ENCODE measurements around the gene NSMF.
A peak's percentile ranks its signal among the peaks of the same experiment; 100 is the strongest.
"Not testable (repeated sequence)": the region's sequence is repeated elsewhere in the genome, so short reads cannot be mapped to it uniquely, and the experiment has no call there.

The NSMF gene

DNA sequence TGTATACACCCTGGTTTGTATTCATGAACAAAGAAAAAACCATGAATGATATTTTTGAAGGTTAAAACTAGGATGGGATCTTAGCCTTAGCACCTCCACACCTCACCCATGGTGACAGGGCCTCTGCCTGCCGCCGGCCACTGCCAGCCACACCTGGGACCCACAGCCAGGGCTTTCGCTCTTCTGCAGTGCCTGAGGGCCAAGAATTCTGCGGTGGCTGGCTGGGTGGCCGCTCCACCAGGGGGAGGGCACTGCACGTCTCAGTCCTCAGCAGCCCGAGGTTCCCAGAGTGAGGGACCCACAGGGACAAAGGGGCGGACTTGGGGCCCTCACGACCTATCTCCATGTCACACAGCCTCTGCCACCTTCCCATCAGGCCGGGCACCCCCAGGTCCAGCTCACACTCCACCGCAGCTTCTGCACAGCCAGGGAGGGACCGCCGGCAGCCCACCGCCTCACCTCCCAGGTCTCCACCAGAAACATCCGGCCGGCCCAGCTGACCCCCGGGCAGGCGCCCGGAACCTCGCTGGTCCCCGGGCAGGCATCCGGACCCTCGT is 43.0 kb downstream of the NSMF start:
- no peak for DNase-seq (ENCODE audit: extremely low read depth in 1 of 2, low read depth in 1 of 2)

DNA sequence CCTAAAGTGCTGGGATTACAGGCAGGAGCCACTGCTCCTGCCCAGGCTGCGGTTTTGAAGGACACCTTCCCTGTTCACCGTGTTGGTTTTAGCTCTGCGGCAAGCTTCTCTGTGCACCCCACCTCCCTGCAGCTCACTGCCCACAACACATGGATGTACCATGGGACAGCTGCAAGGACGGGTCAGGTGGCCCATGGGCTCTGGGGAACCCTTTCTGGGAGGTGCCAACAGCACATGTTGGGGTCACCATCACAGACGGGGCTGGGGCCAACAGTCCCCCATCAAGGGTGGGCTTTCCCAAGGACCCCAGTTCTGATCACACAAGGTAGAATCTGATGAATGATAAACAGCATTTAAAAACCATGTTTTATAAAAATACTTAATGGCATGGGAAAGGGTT is 43.7 kb downstream of the NSMF start:
- DNase-seq (ENCODE audit: extremely low read depth in 1 of 2, low read depth in 1 of 2) = no peak

DNA sequence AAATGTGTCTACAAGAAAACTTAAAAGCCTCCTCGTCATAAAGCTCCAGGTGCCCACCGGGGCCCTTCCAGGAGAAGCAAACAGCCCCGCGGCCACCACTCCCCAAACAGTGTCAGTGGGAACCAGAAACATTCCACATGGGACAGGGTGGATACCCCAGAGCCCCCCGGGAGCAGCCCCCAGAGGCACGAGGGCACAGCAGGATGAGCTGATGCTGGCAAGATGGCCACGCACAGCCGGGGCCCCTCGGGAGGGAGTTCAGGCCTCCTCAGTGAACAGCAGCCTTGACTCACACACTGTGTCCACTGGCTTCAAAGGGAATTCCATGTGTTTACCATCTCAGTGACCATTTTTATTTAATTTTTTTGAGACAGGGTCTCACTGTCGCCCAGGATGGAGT is 46.7 kb downstream of the NSMF start:
- no peak for DNase-seq (ENCODE audit: extremely low read depth in 1 of 2, low read depth in 1 of 2)

DNA sequence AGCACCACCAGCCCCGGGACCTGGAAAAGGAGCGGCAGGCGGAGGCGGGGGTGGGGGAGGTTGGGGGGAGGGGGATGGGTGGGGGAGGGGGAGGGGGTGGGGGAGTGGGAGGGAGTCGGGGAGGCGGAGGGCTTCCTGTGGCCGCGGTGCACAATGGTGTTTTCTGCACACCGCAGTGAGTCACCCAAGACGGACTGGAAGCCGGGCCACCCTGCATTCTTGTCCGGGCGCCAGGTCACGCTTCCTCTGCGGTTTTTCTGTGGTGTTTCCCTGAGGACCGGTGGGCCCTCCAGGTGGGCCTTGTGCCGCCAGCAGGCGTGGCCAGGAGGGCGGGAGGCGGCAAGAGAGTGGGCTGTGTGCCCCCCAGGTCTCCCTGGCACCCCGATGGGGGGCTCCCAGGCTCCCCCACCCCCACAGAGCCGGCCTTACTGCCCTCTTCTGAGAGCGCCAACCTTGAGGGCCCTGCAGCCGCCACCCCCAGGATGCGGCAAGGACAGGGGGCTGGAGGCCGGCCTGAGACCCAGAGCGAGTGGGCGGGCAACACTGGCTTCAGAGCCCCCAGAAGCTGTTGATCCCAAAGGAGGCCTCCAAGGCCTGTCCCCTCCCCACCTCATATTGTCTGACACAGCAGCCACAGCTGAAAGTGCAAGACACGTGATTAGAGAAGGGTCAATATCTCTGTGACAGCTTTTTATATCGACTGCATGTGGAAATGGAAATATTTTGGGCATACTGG is 47.3 kb downstream of the NSMF start:
- DNase-seq (ENCODE audit: extremely low read depth in 1 of 2, low read depth in 1 of 2) = peak; percentile 54 to 55

DNA sequence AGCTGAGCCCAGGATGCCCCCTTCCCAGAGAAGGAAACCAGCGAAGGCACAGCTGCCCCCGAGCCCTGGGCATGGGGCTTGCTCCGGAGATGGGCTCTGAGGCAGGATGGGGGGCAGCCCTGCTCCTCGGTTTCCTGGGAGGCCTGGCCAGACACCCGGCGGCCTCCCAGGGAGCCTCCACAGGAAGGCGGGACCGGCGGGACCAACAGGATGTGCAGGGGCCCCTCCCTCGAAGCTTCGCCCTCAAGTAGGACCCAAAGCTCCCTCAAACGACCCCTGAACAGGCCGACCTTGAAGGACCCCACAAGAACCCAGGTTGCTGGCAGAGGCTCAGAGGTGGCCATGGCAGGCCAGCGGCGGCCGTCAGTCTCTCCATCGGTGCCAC is 47.9 kb downstream of the NSMF start:
- DNase-seq (ENCODE audit: extremely low read depth in 1 of 2, low read depth in 1 of 2) = no peak

DNA sequence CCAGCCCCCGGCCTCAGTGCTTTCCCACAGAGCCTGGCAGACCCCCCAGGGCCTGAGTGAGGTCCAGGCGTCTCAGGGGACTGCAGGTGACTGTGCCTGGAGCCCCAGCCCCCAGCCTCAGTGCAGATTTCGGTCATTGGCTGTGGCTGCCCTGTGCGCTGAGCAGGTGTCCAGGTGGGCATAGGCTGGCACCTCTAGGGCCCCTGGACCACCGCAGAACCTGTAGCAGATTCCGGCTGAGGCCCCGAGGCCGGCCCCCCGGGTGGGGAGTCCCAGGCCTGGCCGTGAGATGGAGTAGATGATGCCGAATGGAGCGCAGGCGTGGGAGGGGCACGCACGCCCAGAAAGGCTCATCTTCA is 48.3 kb downstream of the NSMF start:
- no peak for DNase-seq (ENCODE audit: extremely low read depth in 1 of 2, low read depth in 1 of 2)

DNA sequence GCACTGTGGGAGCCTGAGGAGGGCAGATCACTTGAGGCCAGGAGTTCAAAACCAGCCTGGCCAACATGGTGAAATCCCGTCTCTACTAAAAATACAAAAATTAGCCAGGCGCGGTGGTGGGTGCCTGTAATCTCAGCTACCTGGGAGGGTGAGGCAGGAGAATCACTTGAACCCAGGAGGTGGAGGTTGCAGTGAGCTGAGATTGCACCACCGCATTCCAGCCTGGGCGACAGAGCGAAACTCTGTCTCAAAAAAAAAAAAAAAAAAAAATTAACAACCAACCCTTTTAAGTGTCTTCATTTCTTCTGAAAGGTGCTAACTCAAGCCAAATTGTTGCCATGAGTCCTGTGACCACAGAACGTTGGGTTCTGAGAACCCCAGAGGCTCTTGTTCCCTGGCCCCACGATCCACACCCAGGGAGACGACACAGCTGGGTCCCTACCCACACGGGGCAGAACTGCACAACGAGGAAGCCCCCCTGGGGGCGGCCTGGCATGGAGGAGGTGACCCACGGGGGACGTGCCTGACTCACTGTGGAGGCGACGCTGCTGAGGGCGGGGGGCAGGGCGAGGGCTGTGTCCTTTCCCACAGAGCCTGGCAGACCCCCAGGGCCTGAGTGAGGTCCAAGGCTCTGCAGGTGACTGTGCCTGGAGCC is 48.8 kb downstream of the NSMF start:
- not testable (repeated sequence) for DNase-seq (ENCODE audit: extremely low read depth in 1 of 2, low read depth in 1 of 2)

DNA sequence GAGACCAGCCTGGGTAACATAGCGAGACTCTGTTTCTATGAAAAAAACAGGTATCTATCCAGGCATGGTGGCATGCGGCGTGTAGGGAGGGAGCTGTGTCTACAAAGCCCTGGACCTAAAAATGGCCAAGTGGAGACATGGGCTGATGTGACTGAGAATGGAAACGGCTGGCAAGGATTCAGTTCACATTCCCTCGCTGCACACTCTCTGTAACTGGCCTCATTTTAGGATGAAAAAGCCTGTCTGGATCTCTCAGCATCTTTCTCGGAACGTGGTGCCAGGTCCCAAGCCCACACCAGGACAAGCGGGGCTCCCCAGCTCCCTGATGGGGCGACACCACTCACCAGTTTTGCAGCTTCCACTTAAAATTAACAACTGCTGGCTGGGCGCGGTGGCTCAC is 49.6 kb downstream of the NSMF start:
- no peak for DNase-seq (ENCODE audit: extremely low read depth in 1 of 2, low read depth in 1 of 2)

DNA sequence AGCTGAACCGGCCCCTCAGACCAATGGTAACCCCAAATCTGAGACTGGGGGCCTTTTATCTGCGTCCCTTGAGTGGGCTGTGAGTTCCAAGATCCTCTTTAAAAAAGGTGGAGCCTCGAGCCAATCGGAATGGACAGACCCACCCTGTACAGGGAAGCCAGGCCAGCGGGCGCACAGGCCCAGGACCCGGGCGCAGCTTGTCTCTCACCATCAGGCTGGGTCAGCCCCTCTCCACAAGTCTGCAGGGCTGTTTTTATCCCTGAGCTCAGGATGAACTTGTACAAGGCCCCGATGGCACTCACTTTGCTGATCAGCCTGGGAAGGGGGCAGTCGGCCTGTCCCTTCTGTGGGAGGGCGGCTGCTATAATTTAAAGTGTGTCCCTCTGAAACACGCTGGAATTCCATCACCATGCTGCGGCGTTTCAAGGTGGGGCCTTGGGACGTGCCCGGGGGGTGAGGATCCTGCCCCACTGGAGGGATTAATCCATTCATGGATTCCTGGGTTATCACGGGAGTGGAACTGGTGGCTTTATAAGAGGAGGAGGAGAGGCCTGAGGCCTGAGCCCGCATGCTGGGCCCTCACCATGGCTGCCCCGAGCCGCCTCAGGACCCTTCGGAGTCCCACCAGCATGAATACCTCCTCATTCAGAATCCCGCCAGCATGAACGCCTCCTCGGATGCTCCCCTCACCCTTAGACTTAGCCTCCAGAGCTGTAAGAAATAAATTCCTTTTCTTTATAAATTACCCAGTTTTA is 50.3 kb downstream of the NSMF start:
- DNase-seq (ENCODE audit: extremely low read depth in 1 of 2, low read depth in 1 of 2) = no peak

DNA sequence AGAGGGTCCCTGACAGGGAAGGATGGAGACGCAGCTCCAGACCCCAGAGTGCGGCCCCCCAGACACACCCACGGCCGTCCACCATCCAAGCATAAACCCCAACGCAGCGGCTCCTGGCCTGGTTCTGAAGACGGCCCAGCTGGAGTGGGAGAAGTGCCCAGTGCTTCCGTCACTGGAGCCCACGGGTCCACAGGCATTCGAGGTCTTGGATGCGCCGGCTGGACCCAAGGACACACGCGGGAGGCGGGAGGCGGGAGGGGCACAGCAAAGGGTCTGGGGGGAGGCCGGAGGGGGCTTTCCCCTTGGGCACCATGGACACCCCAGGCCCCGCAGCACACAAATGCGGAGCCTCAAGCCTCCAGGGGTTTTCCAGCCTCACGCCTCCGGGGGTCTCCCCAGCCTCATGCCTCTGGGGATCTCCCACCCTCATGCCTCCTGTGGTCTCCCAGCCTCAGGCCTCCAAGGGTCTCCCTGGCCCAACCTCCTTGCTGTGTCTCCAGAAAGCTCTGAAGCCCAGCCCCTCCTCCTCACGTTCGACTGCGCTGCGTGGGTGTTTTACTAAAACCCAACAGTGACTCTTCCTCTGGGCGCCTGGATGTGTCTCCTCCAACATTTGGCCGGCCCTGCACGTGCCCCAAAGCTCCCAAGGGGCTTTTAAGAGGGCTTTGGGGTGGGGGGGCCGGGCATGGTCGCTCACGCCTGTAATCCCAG is 51.4 kb downstream of the NSMF start:
- DNase-seq (ENCODE audit: extremely low read depth in 1 of 2, low read depth in 1 of 2) = no peak

DNA sequence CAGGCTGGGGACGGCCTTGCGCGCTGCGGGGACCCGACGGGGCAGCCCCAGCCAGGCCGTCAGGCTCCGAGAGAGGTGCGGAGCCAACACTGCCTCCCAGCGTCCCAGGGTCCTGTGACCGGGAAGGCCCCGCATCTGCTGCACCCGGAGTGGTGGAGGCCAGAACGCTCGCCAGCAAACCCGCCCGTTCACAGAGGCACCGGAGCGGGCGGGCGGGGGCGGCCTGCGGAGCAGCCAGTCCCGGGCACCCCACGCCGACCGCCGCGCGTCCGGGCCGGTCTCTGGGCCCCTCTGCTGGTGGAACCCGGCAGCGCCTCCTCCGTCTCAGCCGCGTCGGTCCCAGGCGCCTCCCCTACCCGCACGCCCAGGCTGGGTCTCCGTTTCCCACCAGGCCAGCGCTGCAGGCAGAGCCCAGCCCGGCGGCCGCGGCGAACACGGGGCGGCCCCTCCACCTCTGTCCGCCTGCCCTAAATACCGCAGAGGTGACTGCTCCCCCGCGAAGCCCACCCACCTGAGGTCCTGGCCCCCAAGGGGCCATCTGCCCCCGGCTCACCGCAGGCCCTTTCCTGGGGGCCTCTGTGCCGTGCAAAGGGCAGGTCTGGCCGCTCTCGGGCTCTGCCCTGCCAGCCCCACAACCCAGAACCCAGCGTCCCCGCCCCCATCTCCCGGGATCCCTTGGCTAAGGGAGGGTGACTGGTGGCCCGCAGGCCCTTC is 52.1 kb downstream of the NSMF start:
- DNase-seq (ENCODE audit: extremely low read depth in 1 of 2, low read depth in 1 of 2) = peak; percentile 21 to 38

DNA sequence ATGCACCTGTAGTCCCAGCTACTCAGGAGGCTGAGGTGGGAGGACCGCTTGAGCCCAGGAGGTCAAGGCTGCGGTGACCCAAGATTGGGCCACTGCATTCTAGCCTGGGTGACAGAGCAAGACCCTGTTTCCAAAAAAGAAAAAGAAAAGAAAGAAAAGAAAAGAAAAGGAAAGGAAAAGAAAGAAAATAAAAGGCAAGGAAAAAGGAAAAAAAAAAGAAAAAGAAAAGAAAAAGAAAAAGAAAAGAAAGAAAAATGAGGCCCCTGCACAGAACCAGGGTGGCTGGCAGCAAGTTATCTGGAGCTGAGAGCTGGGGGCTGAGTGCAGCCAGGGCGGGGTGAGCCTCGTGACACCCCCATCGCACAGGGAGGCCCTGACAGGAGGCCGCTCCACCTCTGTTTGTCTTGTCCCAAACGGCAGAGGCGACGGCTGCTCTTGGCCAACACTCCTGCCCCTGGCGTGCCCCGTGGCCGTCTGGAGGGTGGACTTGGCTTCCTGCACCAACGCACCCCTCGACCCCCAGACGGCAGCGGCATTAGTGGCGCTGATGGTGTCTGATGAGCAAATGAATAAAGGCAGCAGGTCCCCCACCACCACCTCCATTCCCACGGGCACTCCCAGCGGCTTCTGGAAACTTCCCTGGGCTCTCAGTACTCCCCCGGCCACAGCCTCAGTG is 52.9 kb downstream of the NSMF start:
- no peak for DNase-seq (ENCODE audit: extremely low read depth in 1 of 2, low read depth in 1 of 2)

DNA sequence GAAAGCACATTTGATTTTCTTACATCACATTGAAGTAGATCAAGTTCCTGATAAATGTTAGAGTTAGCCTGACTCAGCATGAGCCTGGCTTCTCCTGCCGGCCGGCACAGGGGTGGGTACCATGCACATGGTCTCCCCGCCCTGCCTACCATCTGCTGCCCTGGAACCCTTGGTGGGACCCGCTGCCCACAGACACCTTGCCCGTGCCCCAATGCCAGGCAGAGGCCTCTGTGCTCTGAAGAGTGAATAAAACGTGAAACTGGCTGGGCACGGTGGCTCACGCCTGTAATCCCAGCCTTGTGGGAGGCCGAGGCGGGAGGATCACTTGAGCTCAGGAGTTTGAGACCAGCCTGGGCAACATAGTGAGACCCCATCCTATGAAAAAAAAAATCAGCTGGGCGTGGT is 53.5 kb downstream of the NSMF start:
- no peak for DNase-seq (ENCODE audit: extremely low read depth in 1 of 2, low read depth in 1 of 2)

DNA sequence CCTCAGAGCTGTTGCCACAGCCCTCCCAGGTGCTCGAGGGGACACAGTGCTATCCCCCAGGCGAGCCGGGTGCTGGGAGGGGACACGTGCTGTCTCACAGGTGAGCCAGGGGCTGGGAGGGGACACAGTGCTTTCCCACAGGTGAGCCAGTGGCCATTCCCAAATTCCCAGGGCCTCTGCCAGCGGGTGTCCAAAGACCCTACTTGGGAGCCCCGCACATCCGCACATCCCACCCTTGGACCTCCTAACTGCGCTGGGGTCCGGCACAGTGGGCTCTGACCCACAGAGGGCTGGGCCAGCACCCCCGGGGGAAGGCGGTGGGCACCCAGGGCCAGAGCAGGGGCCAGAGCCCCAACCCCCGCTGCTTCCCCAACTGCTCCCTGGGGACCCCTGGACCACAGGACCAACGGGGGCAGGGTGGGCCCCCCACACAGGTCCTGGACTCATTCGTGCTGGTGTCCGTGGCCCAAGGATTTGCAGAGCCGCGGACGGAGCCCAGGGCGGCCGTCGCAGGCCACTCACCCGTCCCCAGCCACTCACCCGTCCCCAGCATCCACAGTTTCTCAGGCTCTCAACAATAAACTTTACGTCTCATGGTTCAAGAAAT is 54.1 kb downstream of the NSMF start:
- no peak for DNase-seq (ENCODE audit: extremely low read depth in 1 of 2, low read depth in 1 of 2)

DNA sequence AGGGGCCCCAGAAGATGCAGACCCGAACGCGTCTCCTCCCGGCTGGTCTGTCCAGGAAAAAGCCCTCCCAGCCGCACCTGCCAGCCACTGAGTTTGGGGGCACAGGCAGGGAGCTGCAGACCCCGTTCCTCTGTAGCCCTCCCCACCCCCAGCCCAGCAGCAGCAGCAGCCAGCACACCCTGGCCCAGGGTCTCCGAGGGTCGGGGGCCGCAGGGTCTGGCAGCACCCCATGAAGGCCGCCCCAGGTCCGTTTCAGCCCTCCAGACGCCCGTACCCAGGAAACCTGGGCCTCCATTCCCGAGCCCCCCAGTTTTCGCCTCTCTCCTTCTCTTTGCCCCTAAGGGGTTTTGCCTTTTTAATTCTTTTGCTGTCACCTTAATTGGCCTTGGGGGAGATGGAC is 55.9 kb downstream of the NSMF start:
- no peak for DNase-seq (ENCODE audit: extremely low read depth in 1 of 2, low read depth in 1 of 2)

DNA sequence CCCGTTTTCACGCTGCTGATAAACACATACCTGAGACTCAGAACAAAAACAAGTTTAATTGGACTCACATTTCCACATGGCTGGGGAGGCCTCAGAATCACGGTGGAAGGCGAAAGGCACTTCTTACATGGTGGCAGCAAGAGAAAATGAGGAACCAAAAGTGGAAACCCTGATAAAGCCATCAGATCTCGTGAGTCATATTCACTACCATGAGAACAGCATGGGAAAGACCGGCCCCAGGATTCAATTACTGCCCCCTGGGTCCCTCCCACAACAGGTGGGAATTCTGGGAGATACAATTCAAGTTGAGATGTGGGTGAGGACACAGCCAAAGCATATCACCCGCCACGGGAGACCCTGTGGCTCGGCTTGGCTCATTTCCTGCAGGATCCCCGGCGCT is 56.4 kb downstream of the NSMF start:
- no peak for DNase-seq (ENCODE audit: extremely low read depth in 1 of 2, low read depth in 1 of 2)

DNA sequence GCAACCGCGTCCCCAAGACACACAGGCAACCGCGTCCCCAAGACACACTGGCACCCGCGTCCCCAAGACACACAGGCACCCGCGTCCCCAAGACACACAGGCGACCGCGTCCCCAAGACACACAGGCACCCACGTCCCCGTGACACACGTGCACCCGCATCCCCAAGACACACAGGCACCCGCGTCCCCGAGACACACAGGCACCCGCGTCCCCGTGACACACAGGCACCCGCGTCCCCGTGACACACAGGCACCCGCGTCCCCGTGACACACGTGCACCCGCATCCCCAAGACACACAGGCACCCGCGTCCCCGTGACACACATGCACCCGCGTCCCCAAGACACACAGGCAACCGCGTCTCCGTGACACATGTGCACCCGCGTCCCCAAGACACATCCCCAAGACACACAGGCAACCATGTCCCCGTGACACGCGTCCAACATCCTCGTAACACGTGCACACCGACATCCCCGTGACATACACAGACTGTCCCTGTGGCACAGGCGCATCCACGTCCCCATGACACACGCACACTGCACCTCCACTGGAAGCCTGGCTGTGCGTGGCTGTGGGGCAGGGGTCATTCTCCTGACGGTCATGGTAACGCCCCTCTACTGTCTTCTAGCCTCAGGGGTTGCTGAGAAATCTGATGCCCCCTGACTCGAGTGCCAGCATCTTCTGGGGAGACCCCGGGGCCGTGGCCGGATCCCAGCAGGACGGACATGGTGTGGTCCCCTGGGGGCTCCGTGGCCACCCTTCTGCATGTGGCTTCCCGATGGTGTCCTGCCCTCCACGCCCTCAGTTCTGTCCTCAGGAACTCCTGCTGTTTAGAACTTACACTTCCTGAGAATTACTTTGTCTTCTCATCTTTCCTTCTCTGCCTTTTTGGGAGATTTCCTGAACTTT is 60.3 kb downstream of the NSMF start:
- DNase-seq (ENCODE audit: extremely low read depth in 1 of 2, low read depth in 1 of 2) = no peak

DNA sequence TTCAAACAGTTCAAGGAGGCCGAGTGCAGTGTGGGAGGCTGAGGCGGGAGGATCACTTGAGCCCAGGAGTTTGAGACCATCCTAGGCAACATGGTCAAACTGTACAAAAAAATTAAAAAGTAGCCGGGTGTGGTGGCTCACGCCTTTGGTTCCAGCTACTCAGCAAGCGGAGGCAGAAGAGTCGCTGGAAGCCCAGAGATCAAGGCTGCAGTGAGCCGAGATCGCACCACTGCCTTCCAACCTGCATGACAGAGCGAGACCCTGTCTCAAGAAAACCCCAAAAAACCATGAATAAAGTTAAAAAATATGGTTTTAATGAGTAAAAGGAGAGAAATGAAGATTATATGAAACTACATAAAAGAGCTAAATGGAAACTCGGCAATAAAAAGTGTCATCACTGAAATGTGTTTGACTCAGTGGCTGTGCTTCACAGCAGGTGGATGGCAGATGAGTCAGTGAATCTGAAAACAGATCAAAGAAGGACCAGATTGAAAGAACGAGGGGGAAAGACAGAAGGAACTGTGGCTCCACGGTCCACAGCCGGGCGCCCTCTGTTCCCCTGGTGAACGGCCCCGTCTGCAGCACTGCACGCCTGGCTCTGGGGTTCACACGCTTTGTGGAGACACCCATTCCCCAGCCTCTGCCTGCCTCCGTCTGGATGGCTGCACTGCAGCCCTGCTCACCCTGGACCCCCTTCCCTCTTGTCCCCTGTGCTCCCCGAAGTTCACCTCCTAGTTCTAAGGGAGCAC is 61.3 kb downstream of the NSMF start:
- peak in 1 of 2 donors; percentile 42 for DNase-seq (ENCODE audit: extremely low read depth in 1 of 2, low read depth in 1 of 2)

Measured in stimulated activated CD8-positive, alpha-beta memory T cell treated with anti-CD3 and anti-CD28 coated beads, Interleukin-7, amount 100 ng/mL, for 48 hours (primary cell).